Measurements from ENCODE around the gene OSBPL1A.

The OSBPL1A gene

GRCh38 chr18:24214144-24214543 lies 183.5 kb downstream of the OSBPL1A start:
- no peak for DNase-seq

GRCh38 chr18:24212939-24213338 lies 184.7 kb downstream of the OSBPL1A start:
- DNase-seq = peak; percentile 86

- no peak for DNase-seq
Measured at GRCh38 chr18:24209558-24209957, 188.1 kb downstream of the OSBPL1A start.

GRCh38 chr18:24208270-24209035 lies 189.2 kb downstream of the OSBPL1A start:
- DNase-seq = no peak

GRCh38 chr18:24204904-24205303 lies 192.7 kb downstream of the OSBPL1A start:
- no peak for DNase-seq

DNA sequence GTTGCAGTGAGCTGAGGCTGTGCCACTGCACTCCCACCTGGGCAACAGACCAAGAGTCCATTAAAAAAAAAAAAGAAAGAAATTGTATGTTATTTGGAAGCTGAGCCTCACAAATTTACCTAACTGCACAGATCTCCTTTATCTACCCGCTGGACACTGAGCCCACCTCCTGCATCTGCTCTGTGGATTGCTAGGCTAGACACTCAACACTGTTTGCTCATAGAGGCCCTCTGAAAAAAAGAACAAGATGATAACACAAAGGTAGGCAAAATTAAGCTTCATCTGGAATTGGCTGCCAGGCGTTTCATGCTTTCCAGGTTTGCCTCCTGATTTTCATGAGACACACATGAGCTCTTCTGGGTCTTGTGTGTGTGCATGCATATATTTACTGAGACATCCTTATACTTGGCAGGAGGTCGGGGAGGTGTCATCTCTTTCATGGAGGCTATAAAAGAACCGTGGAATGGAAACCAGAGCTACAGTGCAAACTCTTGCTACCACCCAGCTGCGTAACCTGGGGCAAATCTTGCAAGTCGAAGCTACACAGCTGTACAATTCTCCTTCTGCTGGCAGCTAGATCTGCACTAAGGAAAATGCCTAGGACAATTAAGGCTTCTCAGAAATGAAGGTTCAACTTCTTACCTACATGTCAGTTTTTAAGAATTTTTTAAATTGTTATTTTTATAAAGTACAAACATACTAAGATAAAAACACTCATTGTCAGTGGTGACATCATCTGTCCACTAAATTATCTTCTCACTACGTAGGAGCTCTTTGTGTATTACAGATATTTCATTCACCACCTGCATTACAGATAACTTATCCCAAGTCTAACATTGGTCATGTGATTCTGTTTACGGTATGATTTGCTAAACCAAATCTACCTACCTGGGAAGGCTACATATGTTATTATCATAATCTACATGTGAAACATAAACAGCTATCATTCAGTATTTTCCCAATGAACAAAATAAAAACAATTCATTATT lies 195.6 kb downstream of the OSBPL1A start:
- DNase-seq = no peak

- DNase-seq = no peak
Measured at GRCh38 chr18:24200494-24201290, 196.9 kb downstream of the OSBPL1A start.

DNA sequence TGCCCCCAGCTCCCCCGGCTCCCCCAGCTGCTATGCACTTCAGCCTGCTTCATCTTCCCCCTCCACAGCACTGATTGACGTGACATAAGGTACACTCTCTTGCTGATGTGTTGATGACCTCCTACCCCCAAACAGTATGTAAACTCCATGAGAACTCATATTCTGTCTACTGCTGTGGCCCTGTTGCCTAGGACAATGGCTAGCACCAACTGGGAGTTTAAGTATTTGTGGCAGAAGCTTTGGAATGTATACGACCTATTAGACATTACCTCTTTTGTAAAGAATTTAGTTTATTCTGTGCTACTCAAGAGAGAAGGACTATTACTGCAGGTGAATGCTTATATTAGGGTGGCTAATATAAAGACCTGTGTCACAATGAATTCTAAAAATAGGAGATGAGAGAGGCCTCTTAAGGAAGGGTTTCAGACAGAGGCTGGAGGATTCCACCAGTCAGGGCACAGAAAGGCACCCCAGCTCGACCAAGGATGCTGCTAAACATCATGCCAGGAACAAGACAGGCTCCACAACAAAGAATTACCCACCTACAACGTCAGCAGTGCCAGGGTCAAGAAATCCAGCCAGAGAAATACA lies 198.2 kb downstream of the OSBPL1A start:
- DNase-seq = no peak

- DNase-seq = no peak
Measured at GRCh38 chr18:24198461-24198860, 199.2 kb downstream of the OSBPL1A start.

GRCh38 chr18:24197412-24197811 lies 200.2 kb downstream of the OSBPL1A start:
- DNase-seq = no peak

GRCh38 chr18:24196764-24197163 lies 200.9 kb downstream of the OSBPL1A start:
- no peak for DNase-seq

- no peak for DNase-seq
Measured at GRCh38 chr18:24195296-24196053, 202.1 kb downstream of the OSBPL1A start.

DNA sequence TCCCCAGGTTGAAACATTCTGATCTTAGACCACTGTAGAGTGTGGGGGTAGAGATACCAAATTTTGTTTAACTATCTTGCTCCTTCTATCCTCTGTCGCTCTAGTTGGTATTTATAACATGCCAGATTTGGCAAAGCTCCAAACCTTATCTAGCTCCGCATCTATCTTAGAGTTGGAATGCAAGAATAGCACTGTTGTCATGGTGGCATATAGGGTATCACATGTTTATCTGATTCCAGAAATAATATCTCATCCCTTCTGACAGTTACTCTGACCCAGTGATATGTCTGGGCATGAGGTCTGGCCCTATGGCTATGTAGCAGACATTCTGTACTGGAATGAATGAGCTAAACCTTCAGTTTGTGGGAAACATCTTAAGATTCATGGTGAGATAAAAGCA lies 207.0 kb downstream of the OSBPL1A start:
- peak; percentile 30 for DNase-seq

DNA sequence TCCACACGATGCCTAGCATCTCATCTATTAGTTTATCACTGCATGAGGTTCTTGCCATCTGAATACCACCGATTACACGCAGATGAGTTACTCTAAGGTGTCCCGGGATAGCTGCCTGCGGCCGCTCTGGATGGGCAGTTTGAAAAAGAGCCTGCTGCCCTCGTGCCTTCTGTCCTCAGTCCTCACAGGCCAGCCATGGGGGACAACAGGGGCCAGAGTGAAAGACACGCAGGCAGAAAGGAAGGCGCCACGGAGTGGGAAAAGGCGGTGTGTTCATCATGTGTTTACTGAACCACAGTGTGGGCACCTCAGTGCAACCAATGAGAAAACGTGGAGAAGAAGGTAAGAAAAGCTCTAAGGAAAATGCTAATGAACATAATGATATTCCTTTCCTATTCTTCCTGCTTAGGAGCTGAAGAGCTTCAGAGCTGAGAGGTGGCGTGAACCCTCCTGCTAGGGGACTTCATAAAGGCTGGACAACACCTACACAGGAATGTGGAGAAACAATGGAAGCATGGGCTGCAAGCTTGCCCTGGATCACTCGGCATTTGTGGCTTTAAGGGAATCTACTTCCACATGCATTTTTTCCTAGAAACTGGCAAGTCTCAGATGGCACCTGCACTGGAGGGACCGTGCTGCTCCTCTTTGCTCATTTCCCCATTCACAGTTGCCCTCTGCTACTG lies 207.8 kb downstream of the OSBPL1A start:
- DNase-seq = no peak

GRCh38 chr18:24189007-24189528 lies 208.6 kb downstream of the OSBPL1A start:
- DNase-seq = no peak

- DNase-seq = no peak
Measured at GRCh38 chr18:24188120-24188519, 209.5 kb downstream of the OSBPL1A start.

- DNase-seq = no peak
Measured at GRCh38 chr18:24187689-24188088, 209.9 kb downstream of the OSBPL1A start.

DNA sequence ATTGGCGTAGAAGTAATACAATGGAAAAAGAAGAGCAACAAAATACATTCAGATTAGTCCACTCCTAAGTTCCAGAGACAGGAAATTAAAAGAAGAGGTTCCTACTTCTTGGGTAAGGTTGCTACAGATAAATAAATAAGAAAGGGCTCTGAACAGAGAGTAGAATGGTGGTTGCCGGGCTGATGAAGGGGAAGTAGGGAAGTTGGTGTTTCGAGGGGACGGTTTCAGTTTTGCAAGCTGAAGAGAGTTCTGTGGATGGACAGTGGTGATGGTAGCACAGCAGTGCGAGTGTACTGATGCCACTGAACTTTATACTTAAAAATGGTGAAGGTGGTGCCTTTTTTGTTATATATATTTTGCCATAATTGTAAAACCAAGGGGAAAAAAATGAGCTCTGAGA lies 210.6 kb downstream of the OSBPL1A start:
- no peak for DNase-seq

DNA sequence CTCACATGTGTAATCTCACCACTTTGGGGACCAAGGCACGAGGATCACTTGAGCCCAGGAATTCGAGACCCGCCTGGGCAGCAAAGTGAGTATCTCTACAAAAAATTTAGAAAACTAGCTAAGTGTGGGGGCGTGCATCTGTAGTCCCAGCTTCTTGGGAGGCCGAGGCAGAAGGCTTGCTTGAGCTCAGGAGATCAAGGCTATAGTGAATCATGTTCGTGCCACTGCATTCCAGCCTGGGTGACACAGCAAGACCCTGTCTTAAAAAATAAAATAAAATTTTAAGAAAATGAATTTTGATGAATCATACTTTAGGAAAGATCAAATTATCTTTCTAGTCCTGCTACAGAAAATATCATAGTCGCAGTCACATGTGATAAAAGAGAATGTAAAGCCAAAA lies 211.8 kb downstream of the OSBPL1A start:
- peak; percentile 84 for DNase-seq

DNA sequence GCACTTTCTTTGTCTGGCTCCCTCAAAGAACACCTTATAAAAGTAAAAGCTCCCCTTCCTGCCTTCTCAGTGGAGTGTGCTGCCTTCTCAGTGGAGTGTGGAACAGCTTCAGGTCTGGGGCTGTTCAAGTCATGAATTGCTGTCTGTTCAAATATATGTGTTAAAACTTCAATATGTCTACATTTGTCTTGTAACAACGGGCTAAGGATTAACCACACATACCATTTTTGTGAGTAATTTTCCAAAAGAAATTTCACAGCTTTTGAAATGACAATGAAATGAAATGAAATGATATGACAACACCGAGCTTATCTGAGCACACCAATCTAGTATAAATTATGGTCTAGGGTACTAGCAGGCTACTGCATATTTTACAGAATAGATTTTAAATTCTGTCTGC lies 215.8 kb downstream of the OSBPL1A start:
- peak; percentile 64 for DNase-seq

- DNase-seq = no peak
Measured at GRCh38 chr18:24180048-24180447, 217.6 kb downstream of the OSBPL1A start.
